Fibroblast of lung (primary cell): ENCODE results near the gene LBX1. TPM values are rescaled to one million over a fixed set of nuclear protein-coding genes. Genes with fewer than 3 reads are reported as not detected.

Source experiments
- DNase-seq, 2 donors: peaks; one replicate each; pipeline versions ENCODE4 v3.0.0 to v3.0.0-alpha.2; 2010; ENCODE audit warnings: low read depth in 2 of 2
- H2AFZ ChIP-seq: 2 replicates; pipeline ENCODE4 v1.5.1; 2012; ENCODE audit warnings: low read length, control low read depth, inconsistent platforms
- H3K27ac ChIP-seq: 2 replicates; pipeline ENCODE4 v1.5.1; 2011; ENCODE audit warnings: low read length, control low read depth; ENCODE audit not compliant: insufficient read depth
- H3K27me3 ChIP-seq: 2 replicates; pipeline ENCODE4 v1.5.1; 2011; ENCODE audit warnings: mild to moderate bottlenecking, low read length; ENCODE audit not compliant: control insufficient read depth, insufficient read depth
- H3K36me3 ChIP-seq: 2 replicates; pipeline ENCODE4 v1.5.1; 2011; ENCODE audit warnings: low read length; ENCODE audit not compliant: control insufficient read depth, insufficient read depth
- H3K4me1 ChIP-seq: 2 replicates; pipeline ENCODE4 v1.5.1; 2011; ENCODE audit warnings: low read length; ENCODE audit not compliant: control insufficient read depth, insufficient read depth; ENCODE audit errors: extremely low read depth
- H3K4me2 ChIP-seq: 2 replicates; pipeline ENCODE4 v1.5.1; 2011; ENCODE audit warnings: low read length, control low read depth; ENCODE audit not compliant: insufficient read depth; ENCODE audit errors: extremely low read depth
- H3K4me3 ChIP-seq, 4 experiments: fragments of 200-600 bp in 1 of 4; sonication (generic) in 1 of 4; replicated peaks in 1 of 4; 2 replicates each; pipeline ENCODE4 v1.5.1; 2011 to 2016; ENCODE audit warnings: low read length in 4 of 4, low read depth in 3 of 4, mild to moderate bottlenecking in 3 of 4, control low read depth in 2 of 4, inconsistent platforms in 1 of 4, mixed read lengths in 1 of 4; ENCODE audit not compliant: insufficient read depth in 1 of 4; ENCODE audit errors: control extremely low read depth in 1 of 4
- H3K79me2 ChIP-seq: 2 replicates; pipeline ENCODE4 v1.5.1; 2012; ENCODE audit warnings: mild to moderate bottlenecking, low read length, inconsistent platforms; ENCODE audit not compliant: control insufficient read depth, insufficient read depth
- H3K9ac ChIP-seq: 2 replicates; pipeline ENCODE4 v1.5.1; 2011; ENCODE audit warnings: mild to moderate bottlenecking, low read length, control low read depth; ENCODE audit not compliant: insufficient read depth
- H3K9me3 ChIP-seq: 2 replicates; pipeline ENCODE4 v1.5.1; 2012; ENCODE audit warnings: low read depth, low read length; ENCODE audit not compliant: control insufficient read depth, insufficient read depth
- H4K20me1 ChIP-seq: 2 replicates; pipeline ENCODE4 v1.5.1; 2011; ENCODE audit warnings: low read length; ENCODE audit not compliant: control insufficient read depth, insufficient read depth; ENCODE audit errors: extremely low read depth
- EZH2 ChIP-seq: IDR thresholded peaks from 2 replicates; pipeline ENCODE4 v1.5.1; 2012; ENCODE audit warnings: low read length, control low read depth, mild to moderate bottlenecking; ENCODE audit errors: missing control alignments
- polyA plus RNA-seq, 2 donors: library from polyadenylated mRNA; depleted of rRNA in 1 of 2; stranded (reverse) in 1 of 2; unstranded in 1 of 2; fragments of >200 nt; gene quantifications; 2 replicates each; pipeline ENCODE4 v1.2.1, GENCODE V29; 2011 to 2012; ENCODE audit warnings: missing spikeins in 1 of 2
- total RNA-seq: library from RNA; depleted of rRNA; stranded (reverse); fragments of >200 nt; gene quantifications from 2 replicates; pipeline ENCODE4 v1.2.1, GENCODE V29; 2014
- TF ChIP-seq, protein P1 (sequence below), 2 donors: IDR thresholded peaks in 1 of 2; conservative IDR thresholded peaks in 1 of 2; 1 replicate in 1 of 2; 2 replicates in 1 of 2; pipeline ENCODE4 v1.5.1; 2011 to 2012; ENCODE audit warnings: low read length in 2 of 2, control low read depth in 1 of 2, inconsistent platforms in 1 of 2, low read depth in 1 of 2, mild to moderate bottlenecking in 1 of 2

LBX1 gene
- total and polyA plus RNA-seq, 2 donors (not counting 1 experiment from before 2014, with no cell fraction given): under 0.01 TPM; not detected in 1

DNA sequence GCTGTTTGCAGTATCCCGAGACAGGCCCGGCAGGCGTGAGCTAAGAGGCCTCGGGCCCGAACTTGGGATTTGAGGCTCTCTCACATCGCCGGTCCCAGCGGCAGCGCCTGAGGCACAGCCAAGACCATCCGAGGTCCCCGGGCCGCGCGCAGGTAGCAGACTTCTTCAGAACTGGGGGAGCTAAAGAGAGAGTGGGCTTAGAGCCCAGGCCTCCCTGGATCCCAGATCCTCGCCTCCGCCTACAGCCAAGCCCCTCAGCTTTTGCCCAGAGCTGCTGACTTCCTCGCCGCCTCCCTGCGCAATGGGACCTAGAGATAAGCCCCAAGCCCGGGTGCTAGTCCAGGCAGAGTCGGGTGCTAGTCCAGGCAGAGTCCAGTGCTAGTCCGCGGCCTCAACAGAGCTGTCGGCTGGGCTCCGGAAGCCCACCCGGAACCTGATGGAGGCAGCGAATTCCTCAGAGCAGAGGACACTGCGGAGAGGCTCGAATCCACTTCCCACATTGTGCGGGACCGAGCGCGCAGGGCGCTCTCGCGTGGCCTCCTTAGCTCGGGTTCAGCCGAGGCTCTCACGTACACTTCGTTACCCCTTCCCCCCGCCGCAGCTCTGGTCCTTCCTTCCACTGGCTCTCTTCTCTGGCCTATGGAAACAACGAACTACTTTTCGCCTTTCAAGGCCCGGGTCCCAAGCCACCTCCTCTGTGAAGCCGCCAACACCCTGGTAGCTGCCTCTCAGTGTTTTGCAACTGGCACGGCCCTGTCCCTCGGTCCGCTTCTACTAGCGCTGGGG, 5.8 kb downstream of the LBX1 start:
- Histone ChIP-seq H3K27me3 (peaks cover 87% of the 10 kb centered on the region), H4K20me1 (no peaks in the 10 kb centered on the region), H3K4me1 (no peaks in the 10 kb centered on the region), H3K4me2 (peak overlapping the region; percentile 71), H3K4me3 (peak overlapping the region in 1 of 4 experiments; percentile 26), H3K9ac (no peak overlapping the region), H3K27ac (no peak overlapping the region), H3K9me3 (no peaks in the 10 kb centered on the region), H3K36me3 (no peaks in the 10 kb centered on the region), H2AFZ (no peak overlapping the region), H3K79me2 (no peaks in the 10 kb centered on the region)
- DNase-seq: no peak
- TF ChIP-seq, protein P1, sequence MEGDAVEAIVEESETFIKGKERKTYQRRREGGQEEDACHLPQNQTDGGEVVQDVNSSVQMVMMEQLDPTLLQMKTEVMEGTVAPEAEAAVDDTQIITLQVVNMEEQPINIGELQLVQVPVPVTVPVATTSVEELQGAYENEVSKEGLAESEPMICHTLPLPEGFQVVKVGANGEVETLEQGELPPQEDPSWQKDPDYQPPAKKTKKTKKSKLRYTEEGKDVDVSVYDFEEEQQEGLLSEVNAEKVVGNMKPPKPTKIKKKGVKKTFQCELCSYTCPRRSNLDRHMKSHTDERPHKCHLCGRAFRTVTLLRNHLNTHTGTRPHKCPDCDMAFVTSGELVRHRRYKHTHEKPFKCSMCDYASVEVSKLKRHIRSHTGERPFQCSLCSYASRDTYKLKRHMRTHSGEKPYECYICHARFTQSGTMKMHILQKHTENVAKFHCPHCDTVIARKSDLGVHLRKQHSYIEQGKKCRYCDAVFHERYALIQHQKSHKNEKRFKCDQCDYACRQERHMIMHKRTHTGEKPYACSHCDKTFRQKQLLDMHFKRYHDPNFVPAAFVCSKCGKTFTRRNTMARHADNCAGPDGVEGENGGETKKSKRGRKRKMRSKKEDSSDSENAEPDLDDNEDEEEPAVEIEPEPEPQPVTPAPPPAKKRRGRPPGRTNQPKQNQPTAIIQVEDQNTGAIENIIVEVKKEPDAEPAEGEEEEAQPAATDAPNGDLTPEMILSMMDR (conservative IDR thresholded peaks at IDR 0.05 in 1 of 2, IDR thresholded peaks at IDR 0.05 in 1 of 2; ENCODE audit: low read depth in 1 of 2, low read length in 2 of 2): no peak
- TF ChIP-seq EZH2: peak; percentile 99

DNA sequence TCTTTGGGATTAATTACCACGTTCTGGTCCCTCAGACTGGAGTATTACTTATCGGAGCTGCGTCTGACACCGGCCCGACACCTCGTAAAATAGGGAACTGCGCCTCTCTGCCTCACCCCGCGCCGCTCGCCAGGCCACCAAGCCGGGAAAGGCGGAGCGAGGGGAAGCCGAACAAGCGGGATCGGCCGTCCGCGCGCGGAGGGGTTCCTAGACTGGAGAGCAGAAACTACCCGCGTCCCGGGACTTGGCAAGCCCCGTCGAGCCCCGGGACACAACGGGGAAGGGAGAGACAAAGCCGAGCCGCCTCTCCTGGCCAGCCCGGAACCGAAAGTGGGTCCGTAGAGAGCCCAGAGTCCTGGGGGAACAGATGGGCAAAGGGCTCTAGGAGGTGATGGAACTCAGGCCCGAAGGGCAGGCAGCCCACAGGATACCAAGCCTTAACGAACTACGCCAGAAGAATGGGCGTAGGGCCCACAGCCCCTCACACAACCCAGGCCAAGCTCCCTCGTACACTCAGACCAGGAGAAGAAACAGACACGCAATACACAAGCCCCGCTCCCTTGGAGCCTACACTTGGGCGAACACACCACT, 6.5 kb downstream of the LBX1 start:
- Histone ChIP-seq H2AFZ (no peak overlapping the region), H4K20me1 (no peaks in the 10 kb centered on the region), H3K27me3 (peaks cover 87% of the 10 kb centered on the region), H3K27ac (no peak overlapping the region), H3K79me2 (no peaks in the 10 kb centered on the region), H3K36me3 (no peaks in the 10 kb centered on the region), H3K4me2 (peak overlapping the region; percentile 71), H3K9me3 (no peaks in the 10 kb centered on the region), H3K4me1 (no peaks in the 10 kb centered on the region), H3K9ac (no peak overlapping the region), H3K4me3 (peak overlapping the region in 3 of 4 experiments; percentile 26 to 44 (median 31))
- TF ChIP-seq EZH2: peak; percentile 98
- TF ChIP-seq, protein P1 (conservative IDR thresholded peaks at IDR 0.05 in 1 of 2, IDR thresholded peaks at IDR 0.05 in 1 of 2; ENCODE audit: low read depth in 1 of 2, low read length in 2 of 2): no peak
- DNase-seq: no peak

DNA sequence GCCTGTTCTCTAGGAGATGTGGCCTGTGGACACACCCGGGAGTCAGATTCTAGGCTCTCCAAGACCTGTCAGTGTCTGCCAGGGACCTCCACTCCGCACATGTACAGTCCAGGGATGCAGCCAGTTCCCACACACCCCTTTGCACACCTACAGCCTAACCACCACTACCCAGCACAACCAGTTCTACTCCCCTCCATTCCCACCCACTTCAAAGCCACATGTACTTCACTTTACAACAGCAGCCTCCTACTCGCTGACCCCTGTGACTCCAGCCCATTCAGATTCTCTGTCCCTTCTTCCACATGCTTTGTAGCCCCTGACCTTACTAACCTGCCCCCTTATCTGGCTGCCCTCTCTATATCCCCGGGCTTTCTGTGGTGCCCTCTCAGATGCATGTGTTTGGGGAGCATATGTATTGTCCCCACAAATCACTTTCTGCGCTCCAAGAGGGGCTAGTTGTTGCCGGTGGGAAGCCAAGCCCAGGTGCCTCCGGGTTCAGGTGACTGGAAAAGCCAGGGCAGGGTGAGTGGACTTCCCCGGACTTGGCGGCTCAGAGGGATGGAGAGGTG, 7.2 kb downstream of the LBX1 start:
- Histone ChIP-seq H3K4me3 (no peak overlapping the region), H4K20me1 (no peaks in the 10 kb centered on the region), H3K79me2 (no peaks in the 10 kb centered on the region), H3K4me1 (no peaks in the 10 kb centered on the region), H3K36me3 (no peaks in the 10 kb centered on the region), H3K9me3 (no peaks in the 10 kb centered on the region), H3K27me3 (peaks cover 87% of the 10 kb centered on the region), H2AFZ (no peak overlapping the region), H3K27ac (no peak overlapping the region), H3K4me2 (no peak overlapping the region), H3K9ac (no peak overlapping the region)
- DNase-seq: no peak
- TF ChIP-seq, protein P1 (conservative IDR thresholded peaks at IDR 0.05 in 1 of 2, IDR thresholded peaks at IDR 0.05 in 1 of 2; ENCODE audit: low read depth in 1 of 2, low read length in 2 of 2): no peak
- peak; percentile 67 for TF ChIP-seq EZH2
